HCEC 1CT (cell line): ENCODE data around the gene TFPT.

ENCODE experiments used
- DNase-seq: peaks from one replicate; pipeline ENCODE4 v3.0.0-alpha.2; 2017

The TFPT gene

DNA sequence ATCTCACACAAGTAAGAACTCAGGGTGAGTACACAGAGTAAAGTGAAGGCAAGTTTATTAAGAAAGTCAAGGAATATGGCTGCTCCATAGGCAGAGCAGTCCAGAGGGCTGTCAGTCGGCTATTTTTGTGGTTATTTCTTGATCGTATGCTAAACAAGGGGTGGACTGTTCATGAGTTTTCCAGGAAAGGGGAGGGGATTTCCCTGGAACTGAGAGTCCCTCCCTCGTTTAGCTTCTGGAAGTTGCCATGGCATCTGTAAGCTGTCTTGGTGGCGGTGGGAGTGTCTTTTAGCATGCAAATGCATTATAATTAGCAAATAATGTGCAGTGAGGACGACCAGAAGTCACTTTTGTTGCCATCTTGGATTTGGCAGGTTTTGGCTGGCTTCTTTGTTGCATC lies 46.0 kb downstream of the TFPT start:
- DNase-seq, result no peak

DNA sequence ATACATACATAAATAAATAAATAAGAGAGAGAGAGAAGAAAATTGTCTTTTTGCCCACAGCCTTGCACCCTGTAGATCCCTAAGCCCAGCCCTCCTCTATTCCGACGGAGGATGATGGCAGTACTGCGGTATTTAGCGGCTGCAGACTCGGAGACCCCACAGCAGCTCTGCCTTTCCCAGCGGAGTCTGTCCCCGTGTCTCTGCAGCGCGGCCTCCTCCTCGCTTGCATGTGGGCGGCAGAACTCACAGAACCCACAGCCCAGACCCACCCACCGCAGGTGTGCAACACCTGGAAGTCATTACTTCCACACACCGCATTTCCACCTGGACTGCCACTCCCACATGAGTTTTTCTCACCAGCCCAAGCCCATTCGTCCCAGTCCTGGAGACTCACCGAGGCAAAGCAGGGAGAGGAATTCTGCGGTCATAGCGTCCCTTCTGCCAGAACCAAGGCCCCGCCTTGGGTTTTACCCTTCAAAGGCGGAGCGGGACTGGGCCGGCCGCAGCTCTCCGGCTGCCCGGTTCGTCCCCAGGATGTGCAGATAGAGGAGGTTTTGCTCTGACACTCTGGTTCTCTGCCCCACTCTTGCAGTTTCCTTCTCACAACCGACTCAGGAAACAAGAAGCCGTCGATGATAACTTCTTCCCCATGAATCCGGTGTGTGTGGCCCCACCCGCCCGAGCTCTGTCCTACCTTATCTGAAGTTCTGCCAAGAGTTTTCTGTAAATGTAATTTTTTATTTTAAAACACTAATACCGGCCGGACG lies 51.9 kb downstream of the TFPT start, which contains the start of gene VSTM1:
Gene VSTM1, minus strand, starts transcription at position 548 of the 767 bp plus-strand sequence. Its CDS starts 120 bp downstream, at position 428.
- DNase-seq, result no peak

GRCh38 chr19:54062643-54063042 lies 52.8 kb downstream of the TFPT start:
- no peak for DNase-seq
